ENCODE data around the gene SLC36A1.

GRCh38 chr5:151467576-151467975 lies 20.2 kb downstream of the SLC36A1 start:
- TF ChIP-seq, protein P1, sequence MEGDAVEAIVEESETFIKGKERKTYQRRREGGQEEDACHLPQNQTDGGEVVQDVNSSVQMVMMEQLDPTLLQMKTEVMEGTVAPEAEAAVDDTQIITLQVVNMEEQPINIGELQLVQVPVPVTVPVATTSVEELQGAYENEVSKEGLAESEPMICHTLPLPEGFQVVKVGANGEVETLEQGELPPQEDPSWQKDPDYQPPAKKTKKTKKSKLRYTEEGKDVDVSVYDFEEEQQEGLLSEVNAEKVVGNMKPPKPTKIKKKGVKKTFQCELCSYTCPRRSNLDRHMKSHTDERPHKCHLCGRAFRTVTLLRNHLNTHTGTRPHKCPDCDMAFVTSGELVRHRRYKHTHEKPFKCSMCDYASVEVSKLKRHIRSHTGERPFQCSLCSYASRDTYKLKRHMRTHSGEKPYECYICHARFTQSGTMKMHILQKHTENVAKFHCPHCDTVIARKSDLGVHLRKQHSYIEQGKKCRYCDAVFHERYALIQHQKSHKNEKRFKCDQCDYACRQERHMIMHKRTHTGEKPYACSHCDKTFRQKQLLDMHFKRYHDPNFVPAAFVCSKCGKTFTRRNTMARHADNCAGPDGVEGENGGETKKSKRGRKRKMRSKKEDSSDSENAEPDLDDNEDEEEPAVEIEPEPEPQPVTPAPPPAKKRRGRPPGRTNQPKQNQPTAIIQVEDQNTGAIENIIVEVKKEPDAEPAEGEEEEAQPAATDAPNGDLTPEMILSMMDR (IDR thresholded peaks at IDR 0.05 in 2 of 3, conservative IDR thresholded peaks at IDR 0.05 in 1 of 3; ENCODE audit: borderline replicate concordance in 1 of 3, insufficient read depth in 1 of 3, low read depth in 2 of 3, low read length in 2 of 3): no peak
- no peak for TF ChIP-seq RAD21 (IDR thresholded peaks at IDR 0.05; ENCODE audit: low read depth)
- TF ChIP-seq, protein P2, sequence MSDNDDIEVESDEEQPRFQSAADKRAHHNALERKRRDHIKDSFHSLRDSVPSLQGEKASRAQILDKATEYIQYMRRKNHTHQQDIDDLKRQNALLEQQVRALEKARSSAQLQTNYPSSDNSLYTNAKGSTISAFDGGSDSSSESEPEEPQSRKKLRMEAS (IDR thresholded peaks at IDR 0.05): no peak
- no peak for TF ChIP-seq POLR2A (IDR thresholded peaks at IDR 0.05; ENCODE audit: borderline replicate concordance, extremely low read depth, insufficient read depth, insufficient read length)
- TF ChIP-seq SIN3A (IDR thresholded peaks at IDR 0.05; ENCODE audit: low read depth): no peak
- no peak for TF ChIP-seq EZH2 (IDR thresholded peaks at IDR 0.05)
- TF ChIP-seq EZH2phosphoT487 (IDR thresholded peaks at IDR 0.05; ENCODE audit: borderline replicate concordance): no peak
- TF ChIP-seq SRF (IDR thresholded peaks at IDR 0.05; ENCODE audit: low read depth): no peak
- no peak for TF ChIP-seq EGR1 (IDR thresholded peaks at IDR 0.05; ENCODE audit: low read depth)
- no peak for TF ChIP-seq SP1 (IDR thresholded peaks at IDR 0.05; ENCODE audit: low read depth)
- no peak for TF ChIP-seq CEBPB (IDR thresholded peaks at IDR 0.05; ENCODE audit: low read depth)
- TF ChIP-seq YY1 (IDR thresholded peaks at IDR 0.05; ENCODE audit: extremely low read depth, insufficient replicate concordance, low read depth, low read length): no peak
- no peak for TF ChIP-seq JUND (IDR thresholded peaks at IDR 0.05)

Measured in HCT116 (cell line).